B cell (primary cell): Measurements from ENCODE around the gene THAP11. TPM values are rescaled to one million over a fixed set of nuclear protein-coding genes. Genes with fewer than 3 reads are reported as not detected.

Source experiments
- ATAC-seq: fragments of 200-7000 bp; cut with Tn5 transposase; one replicate; pipeline ENCODE4 v1.10.0; 2021; ENCODE audit warnings: low read depth, mild to moderate bottlenecking, moderate number of reproducible peaks, moderate library complexity
- CTCF ChIA-PET: fragments of 350-600 bp; sonication (Branson Sonifier 250); formaldehyde crosslinking; loops from one replicate; lab custom pipeline; 2021; ENCODE audit warnings: antibody characterized with exemption, inconsistent platforms; lab: Charles Lee
- POLR2A ChIA-PET: fragments of 350-600 bp; sonication (Branson Sonifier 250); formaldehyde crosslinking; loops from one replicate; lab custom pipeline; 2021; ENCODE audit warnings: antibody characterized with exemption; lab: Charles Lee
- DNase-seq: peaks from one replicate; pipeline ENCODE4 v3.0.0; 2013
- H2AFZ ChIP-seq: 2 replicates; pipeline ENCODE4 v1.6.1; 2012; ENCODE audit warnings: mild to moderate bottlenecking, low read depth, low read length; ENCODE audit not compliant: insufficient read depth, poor library complexity, severe bottlenecking
- H3K27ac ChIP-seq, 2 donors: 1 replicate in 1 of 2; 2 replicates in 1 of 2; pipeline ENCODE4 v1.5.1; 2012 to 2013; ENCODE audit warnings: low read length in 2 of 2, mild to moderate bottlenecking in 2 of 2, moderate library complexity in 1 of 2
- H3K27me3 ChIP-seq, 4 experiments: fragments of 200-600 bp in 1 of 4; sonication (generic) in 1 of 4; replicated peaks in 1 of 4; 1 replicate in 2 of 4; 2 replicates in 2 of 4; pipeline versions ENCODE4 v1.6.1 to v1.7.0; 2013 to 2016; ENCODE audit warnings: low read length in 3 of 4, mild to moderate bottlenecking in 2 of 4, mixed read lengths in 1 of 4, moderate library complexity in 1 of 4; ENCODE audit not compliant: insufficient read depth in 4 of 4, control insufficient read depth in 3 of 4; ENCODE audit errors: control extremely low read depth in 1 of 4
- H3K36me3 ChIP-seq, 2 experiments: replicated peaks in 1 of 2; 1 replicate in 1 of 2; 2 replicates in 1 of 2; pipeline versions ENCODE4 v1.6.1 to v1.7.1; 2013; ENCODE audit warnings: low read length in 1 of 2; ENCODE audit not compliant: insufficient read depth in 2 of 2, control insufficient read depth in 1 of 2; ENCODE audit errors: control extremely low read depth in 1 of 2, extremely low read depth in 1 of 2
- H3K4me1 ChIP-seq, 2 donors: fragments of 200-600 bp in 1 of 2; sonication (generic) in 1 of 2; 1 replicate in 1 of 2; 2 replicates in 1 of 2; pipeline versions ENCODE4 v1.5.1 to v1.6.1; 2013 to 2017; ENCODE audit warnings: low read length in 2 of 2; ENCODE audit not compliant: control insufficient read depth in 2 of 2, insufficient read depth in 2 of 2
- H3K4me2 ChIP-seq: replicated peaks from 2 replicates; pipeline ENCODE3; 2012; ENCODE audit warnings: mild to moderate bottlenecking, low read depth, low read length; ENCODE audit not compliant: poor library complexity, severe bottlenecking
- H3K4me3 ChIP-seq, 5 experiments: fragments of 200-600 bp in 1 of 5; sonication (generic) in 1 of 5; 1 replicate in 3 of 5; 2 replicates in 2 of 5; pipeline versions ENCODE4 v1.5.1 to v1.7.0; 2011 to 2016; ENCODE audit warnings: low read length in 4 of 5, mild to moderate bottlenecking in 4 of 5, low read depth in 2 of 5, control low read depth in 1 of 5, moderate library complexity in 1 of 5; ENCODE audit not compliant: insufficient read depth in 1 of 5; ENCODE audit errors: control extremely low read depth in 1 of 5, extremely low read depth in 1 of 5
- H3K79me2 ChIP-seq: fragments of 200-600 bp; sonication (generic); one replicate; pipeline ENCODE4 v1.6.0; 2016; ENCODE audit warnings: low read length; ENCODE audit not compliant: control insufficient read depth, insufficient read depth
- H3K9ac ChIP-seq: fragments of 200-600 bp; sonication (generic); 2 replicates; pipeline ENCODE4 v1.6.1; 2017; ENCODE audit warnings: mild to moderate bottlenecking, low read length, moderate library complexity
- H3K9me3 ChIP-seq, 3 donors: one replicate each; pipeline versions ENCODE4 v1.6.1 to v1.7.1; 2013; ENCODE audit warnings: low read length in 2 of 3; ENCODE audit not compliant: control insufficient read depth in 2 of 3, insufficient read depth in 1 of 3; ENCODE audit errors: control extremely low read depth in 1 of 3
- H4K20me1 ChIP-seq: 2 replicates; pipeline ENCODE4 v1.6.0; 2012; ENCODE audit warnings: mild to moderate bottlenecking, low read length; ENCODE audit not compliant: insufficient read depth, control insufficient read depth, poor library complexity, severe bottlenecking
- H3K27ac Mint-ChIP-seq: one replicate; pipeline ENCODE4 v1.8.0; 2021; ENCODE audit warnings: mixed read lengths
- H3K27me3 Mint-ChIP-seq: one replicate; pipeline ENCODE4 v1.8.0; 2021; ENCODE audit warnings: mixed read lengths
- H3K4me1 Mint-ChIP-seq: one replicate; pipeline ENCODE4 v1.8.0; 2021; ENCODE audit warnings: mixed read lengths
- H3K4me3 Mint-ChIP-seq: one replicate; pipeline ENCODE4 v1.8.0; 2021; ENCODE audit warnings: mixed read lengths
- H3K9me3 Mint-ChIP-seq: one replicate; pipeline ENCODE4 v1.8.0; 2022; ENCODE audit warnings: mixed read lengths; ENCODE audit not compliant: insufficient read depth
- EZH2 ChIP-seq: IDR thresholded peaks from 2 replicates; pipeline ENCODE4 v1.6.1; 2012; ENCODE audit warnings: borderline replicate concordance, low read depth, mild to moderate bottlenecking, moderate library complexity, low read length; ENCODE audit not compliant: insufficient read depth, poor library complexity, severe bottlenecking
- WGBS: methylation state at CpG from one replicate; pipeline ENCODE4 v1.1.5; 2013; ENCODE audit warnings: missing lambda C conversion rate; ENCODE audit not compliant: insufficient coverage; 5-methylcytosine and 5-hydroxymethylcytosine counted together
- intact Hi-C: fragments of 100-400 bp; cut with micrococcal nuclease; formaldehyde crosslinking; loops from one replicate; pipeline ENCODE4 v1.10.0; 2022
- polyA plus RNA-seq: library from polyadenylated mRNA; depleted of rRNA; stranded (reverse); fragments of >200 nt; gene quantifications from 2 replicates; pipeline ENCODE4 v1.2.3, GENCODE V29; 2012
- total RNA-seq, 2 donors: library from RNA; stranded (reverse); fragments of 120-200 nt in 1 of 2; gene quantifications; 1 replicate in 1 of 2; 2 replicates in 1 of 2; pipeline versions ENCODE4 v1.2.3 to v1.2.4, GENCODE V29; 2013 to 2022
- TF ChIP-seq, protein P1 (sequence below): fragments of 200-600 bp; IDR thresholded peaks from one replicate; pipeline ENCODE4 v1.8.0; 2022; ENCODE audit warnings: antibody characterized with exemption, mild to moderate bottlenecking

THAP11 gene
- total and polyA plus RNA-seq, 2 donors (not counting 1 experiment from before 2014, with no cell fraction given), result 24.4 to 42.7 TPM

DNA sequence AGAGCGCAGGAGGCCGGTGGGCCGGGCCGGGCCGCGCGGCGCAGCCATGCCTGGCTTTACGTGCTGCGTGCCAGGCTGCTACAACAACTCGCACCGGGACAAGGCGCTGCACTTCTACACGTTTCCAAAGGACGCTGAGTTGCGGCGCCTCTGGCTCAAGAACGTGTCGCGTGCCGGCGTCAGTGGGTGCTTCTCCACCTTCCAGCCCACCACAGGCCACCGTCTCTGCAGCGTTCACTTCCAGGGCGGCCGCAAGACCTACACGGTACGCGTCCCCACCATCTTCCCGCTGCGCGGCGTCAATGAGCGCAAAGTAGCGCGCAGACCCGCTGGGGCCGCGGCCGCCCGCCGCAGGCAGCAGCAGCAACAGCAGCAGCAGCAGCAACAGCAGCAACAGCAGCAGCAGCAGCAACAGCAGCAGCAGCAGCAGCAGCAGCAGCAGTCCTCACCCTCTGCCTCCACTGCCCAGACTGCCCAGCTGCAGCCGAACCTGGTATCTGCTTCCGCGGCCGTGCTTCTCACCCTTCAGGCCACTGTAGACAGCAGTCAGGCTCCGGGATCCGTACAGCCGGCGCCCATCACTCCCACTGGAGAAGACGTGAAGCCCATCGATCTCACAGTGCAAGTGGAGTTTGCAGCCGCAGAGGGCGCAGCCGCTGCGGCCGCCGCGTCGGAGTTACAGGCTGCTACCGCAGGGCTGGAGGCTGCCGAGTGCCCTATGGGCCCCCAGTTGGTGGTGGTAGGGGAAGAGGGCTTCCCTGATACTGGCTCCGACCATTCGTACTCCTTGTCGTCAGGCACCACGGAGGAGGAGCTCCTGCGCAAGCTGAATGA, 606 bp downstream of the THAP11 start:
- peak; percentile 78 for DNase-seq

More for the DNA sequence above, 606 bp downstream of the THAP11 start:
- H3K4me3 Mint-ChIP-seq, result peak overlapping the region; percentile 95
- peak overlapping the region; percentile 97 for H3K4me2 ChIP-seq
- TF ChIP-seq, protein P1, sequence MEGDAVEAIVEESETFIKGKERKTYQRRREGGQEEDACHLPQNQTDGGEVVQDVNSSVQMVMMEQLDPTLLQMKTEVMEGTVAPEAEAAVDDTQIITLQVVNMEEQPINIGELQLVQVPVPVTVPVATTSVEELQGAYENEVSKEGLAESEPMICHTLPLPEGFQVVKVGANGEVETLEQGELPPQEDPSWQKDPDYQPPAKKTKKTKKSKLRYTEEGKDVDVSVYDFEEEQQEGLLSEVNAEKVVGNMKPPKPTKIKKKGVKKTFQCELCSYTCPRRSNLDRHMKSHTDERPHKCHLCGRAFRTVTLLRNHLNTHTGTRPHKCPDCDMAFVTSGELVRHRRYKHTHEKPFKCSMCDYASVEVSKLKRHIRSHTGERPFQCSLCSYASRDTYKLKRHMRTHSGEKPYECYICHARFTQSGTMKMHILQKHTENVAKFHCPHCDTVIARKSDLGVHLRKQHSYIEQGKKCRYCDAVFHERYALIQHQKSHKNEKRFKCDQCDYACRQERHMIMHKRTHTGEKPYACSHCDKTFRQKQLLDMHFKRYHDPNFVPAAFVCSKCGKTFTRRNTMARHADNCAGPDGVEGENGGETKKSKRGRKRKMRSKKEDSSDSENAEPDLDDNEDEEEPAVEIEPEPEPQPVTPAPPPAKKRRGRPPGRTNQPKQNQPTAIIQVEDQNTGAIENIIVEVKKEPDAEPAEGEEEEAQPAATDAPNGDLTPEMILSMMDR, result peak; percentile 43
- no peak for TF ChIP-seq EZH2
- ChIA-PET CTCF (interaction anchor here (1.0 to 3.0 kb wide), 3 partner anchors 22 to 198 kb away, joined by 3 to 13 read pairs (median 3); no protein-coding TSS in a partner anchor), POLR2A (interaction anchor here (0.8 kb wide), 1 partner anchor 10 kb away, joined by 3 read pairs; no protein-coding TSS in a partner anchor)
- WGBS, result 1% methylated on average over 67 of the region's 67 CpGs
- no peaks in the 10 kb centered on the region for H3K27me3 Mint-ChIP-seq
- no peaks in the 10 kb centered on the region for H3K27me3 ChIP-seq
- H3K9me3 Mint-ChIP-seq, result no peaks in the 10 kb centered on the region
- ATAC-seq, result peak; percentile 23
- peaks cover 34 to 47% of the 10 kb centered on the region in 2 donors for H3K4me1 ChIP-seq
- intact Hi-C loops, result loop anchor here (1.0 to 10.0 kb wide), 9 partner anchors 9 to 1088 kb away; partner anchors contain the start of genes ACD, C16orf86, CTCF and DYNC1LI2
- H3K9me3 ChIP-seq, result peaks cover 0 to 5% (median 0%) of the 10 kb centered on the region in 3 donors
- peaks cover 31% of the 10 kb centered on the region for H3K79me2 ChIP-seq
- peak overlapping the region; percentile 99 for H2AFZ ChIP-seq
- peak overlapping the region; percentile 42 to 91 (median 74) for H3K4me3 ChIP-seq
- H3K4me1 Mint-ChIP-seq, result peaks cover 40% of the 10 kb centered on the region
- peak overlapping the region; percentile 97 for H3K27ac Mint-ChIP-seq
- peak overlapping the region; percentile 83 for H3K9ac ChIP-seq
- peak overlapping the region; percentile 25 to 87 for H3K27ac ChIP-seq
- H4K20me1 ChIP-seq, result peaks cover 22% of the 10 kb centered on the region
- no peaks in the 10 kb centered on the region for H3K36me3 ChIP-seq
